NCI-H69 (cell line): ENCODE results near the gene GRK1.

Experiments
- DNase-seq: peaks from one replicate; lab custom pipeline; 2025; lab: John Stamatoyannopoulos, UW

The GRK1 gene

GRCh38 chr13:113758651-113759524, 91.9 kb downstream of the GRK1 start, which contains the start of gene TMEM255B:
Gene TMEM255B, plus strand, starts transcription at chr13:113759226. Its CDS starts 44 bp downstream, at chr13:113759270.
- peak; percentile 91 for DNase-seq

GRCh38 chr13:113759525-113760137, 92.6 kb downstream of the GRK1 start:
- peak; percentile 56 for DNase-seq

GRCh38 chr13:113761136-113761535, 94.1 kb downstream of the GRK1 start:
- DNase-seq = no peak

- DNase-seq = no peak
Observed at GRCh38 chr13:113762075-113762474, 95.1 kb downstream of the GRK1 start.

GRCh38 chr13:113762538-113762937, 95.5 kb downstream of the GRK1 start:
- no peak for DNase-seq

- no peak for DNase-seq
Observed at GRCh38 chr13:113763254-113763653, 96.2 kb downstream of the GRK1 start.

GRCh38 chr13:113763961-113764792, 97.2 kb downstream of the GRK1 start:
- DNase-seq = no peak

- DNase-seq = no peak
Observed at GRCh38 chr13:113764793-113765563, 98.0 kb downstream of the GRK1 start.

- peak; percentile 48 for DNase-seq
Observed at GRCh38 chr13:113765564-113765910, 98.5 kb downstream of the GRK1 start.

- DNase-seq = no peak
Observed at GRCh38 chr13:113766035-113766800, 99.2 kb downstream of the GRK1 start.

- no peak for DNase-seq
Observed at GRCh38 chr13:113767366-113767765, 100.3 kb downstream of the GRK1 start.

GRCh38 chr13:113768018-113768905, 101.2 kb downstream of the GRK1 start:
- no peak for DNase-seq

- DNase-seq = no peak
Observed at GRCh38 chr13:113769106-113769505, 102.1 kb downstream of the GRK1 start.

GRCh38 chr13:113769881-113770280, 102.9 kb downstream of the GRK1 start:
- no peak for DNase-seq

GRCh38 chr13:113770441-113770840, 103.4 kb downstream of the GRK1 start:
- no peak for DNase-seq

GRCh38 chr13:113770937-113771336, 103.9 kb downstream of the GRK1 start:
- no peak for DNase-seq

- no peak for DNase-seq
Observed at GRCh38 chr13:113771709-113772331, 104.8 kb downstream of the GRK1 start.

GRCh38 chr13:113774177-113775107, 107.4 kb downstream of the GRK1 start:
- DNase-seq = peak; percentile 13
